ENCODE measurements around the gene ATXN7L2.

Gene ATXN7L2

DNA sequence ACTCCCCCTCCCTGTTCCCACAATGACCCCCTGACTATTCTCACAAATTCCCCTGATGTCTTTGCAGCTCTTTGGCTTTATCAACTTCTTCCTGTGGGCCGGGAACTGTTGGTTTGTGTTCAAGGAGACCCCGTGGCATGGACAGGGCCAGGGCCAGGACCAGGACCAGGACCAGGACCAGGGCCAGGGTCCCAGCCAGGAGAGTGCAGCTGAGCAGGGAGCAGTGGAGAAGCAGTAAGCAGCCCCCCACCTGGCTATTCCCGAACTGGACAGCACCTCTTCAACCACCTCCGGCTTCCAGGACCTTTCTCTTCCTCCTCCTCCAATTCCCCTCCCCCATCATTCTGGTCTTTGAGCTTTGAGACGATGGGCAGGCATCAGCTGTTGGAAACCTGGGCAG is 4.4 kb upstream of the ATXN7L2 start:
- peaks cover 14% of the 10 kb centered on the region for H3K27me3 ChIP-seq (replicated peaks; ENCODE audit: insufficient read depth, low read length)

DNA sequence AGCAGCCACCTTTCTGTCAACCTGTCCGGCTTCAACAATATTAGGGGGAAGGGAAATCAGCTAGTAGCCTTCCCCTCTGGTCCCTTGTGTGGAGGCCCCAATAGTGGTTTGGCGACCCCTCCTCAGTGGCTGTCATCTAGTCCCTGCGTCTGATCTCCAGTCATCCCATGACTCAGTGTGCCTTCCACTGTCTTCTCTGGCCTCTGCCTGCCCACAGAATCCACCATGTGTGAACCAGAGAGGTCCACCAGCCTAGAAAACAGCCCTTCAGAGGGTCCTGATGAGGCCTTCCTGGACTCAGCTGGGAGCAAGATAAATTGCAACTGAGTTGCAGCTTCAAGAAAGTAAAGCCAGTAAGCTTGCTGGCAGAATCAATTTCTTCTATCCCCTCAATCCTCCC is 3.8 kb upstream of the ATXN7L2 start:
- H3K79me2 ChIP-seq (ENCODE audit: low read length) = 0 out of 2 replicates have a peak, but pooled peaks cover 4% of the 10 kb centered on the region
- no peak overlapping the region for H3K4me3 ChIP-seq (ENCODE audit: low read length)
- H3F3A ChIP-seq (ENCODE audit: insufficient read depth, low read length) = no peaks in the 10 kb centered on the region
- no peak overlapping the region for H3K4me2 ChIP-seq (ENCODE audit: low read depth, low read length)
- H3K27me3 ChIP-seq (replicated peaks; ENCODE audit: insufficient read depth, low read length) = peaks cover 10% of the 10 kb centered on the region
- no peaks in the 10 kb centered on the region for H3K36me3 ChIP-seq (replicated peaks; ENCODE audit: insufficient read depth, low read length)
- H3K4me1 ChIP-seq (ENCODE audit: low read length) = no peaks in the 10 kb centered on the region
- H4K20me1 ChIP-seq (ENCODE audit: insufficient read depth, low read length) = no peaks in the 10 kb centered on the region
- H2AFZ ChIP-seq (ENCODE audit: low read length) = no peak overlapping the region
- no peak for DNase-seq
- H3K27ac ChIP-seq (ENCODE audit: low read length) = no peak overlapping the region
- H3K9ac ChIP-seq (ENCODE audit: low read length) = no peak overlapping the region
- no peaks in the 10 kb centered on the region for H3K9me2 ChIP-seq (replicated peaks; ENCODE audit: insufficient read depth, low read length)
- no peak for TF ChIP-seq EZH2phosphoT487 (IDR thresholded peaks at IDR 0.05; ENCODE audit: low read length)
- TF ChIP-seq EZH2 (optimal IDR thresholded peaks at IDR 0.05; ENCODE audit: low read depth, low read length) = no peak
- TF ChIP-seq, protein P1, sequence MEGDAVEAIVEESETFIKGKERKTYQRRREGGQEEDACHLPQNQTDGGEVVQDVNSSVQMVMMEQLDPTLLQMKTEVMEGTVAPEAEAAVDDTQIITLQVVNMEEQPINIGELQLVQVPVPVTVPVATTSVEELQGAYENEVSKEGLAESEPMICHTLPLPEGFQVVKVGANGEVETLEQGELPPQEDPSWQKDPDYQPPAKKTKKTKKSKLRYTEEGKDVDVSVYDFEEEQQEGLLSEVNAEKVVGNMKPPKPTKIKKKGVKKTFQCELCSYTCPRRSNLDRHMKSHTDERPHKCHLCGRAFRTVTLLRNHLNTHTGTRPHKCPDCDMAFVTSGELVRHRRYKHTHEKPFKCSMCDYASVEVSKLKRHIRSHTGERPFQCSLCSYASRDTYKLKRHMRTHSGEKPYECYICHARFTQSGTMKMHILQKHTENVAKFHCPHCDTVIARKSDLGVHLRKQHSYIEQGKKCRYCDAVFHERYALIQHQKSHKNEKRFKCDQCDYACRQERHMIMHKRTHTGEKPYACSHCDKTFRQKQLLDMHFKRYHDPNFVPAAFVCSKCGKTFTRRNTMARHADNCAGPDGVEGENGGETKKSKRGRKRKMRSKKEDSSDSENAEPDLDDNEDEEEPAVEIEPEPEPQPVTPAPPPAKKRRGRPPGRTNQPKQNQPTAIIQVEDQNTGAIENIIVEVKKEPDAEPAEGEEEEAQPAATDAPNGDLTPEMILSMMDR (IDR thresholded peaks at IDR 0.05; ENCODE audit: low read length) = no peak
- H3K9me3 ChIP-seq (replicated peaks; ENCODE audit: insufficient read depth, low read length) = no peaks in the 10 kb centered on the region

More for the DNA sequence above, 4.4 kb upstream of the ATXN7L2 start:
- Histone ChIP-seq H3K9me3 (replicated peaks; ENCODE audit: insufficient read depth, low read length) (no peaks in the 10 kb centered on the region), H4K20me1 (ENCODE audit: insufficient read depth, low read length) (no peaks in the 10 kb centered on the region), H3K4me1 (ENCODE audit: low read length) (no peaks in the 10 kb centered on the region), H3K36me3 (replicated peaks; ENCODE audit: insufficient read depth, low read length) (no peaks in the 10 kb centered on the region), H3K4me3 (ENCODE audit: low read length) (no peak overlapping the region), H3K27ac (ENCODE audit: low read length) (no peak overlapping the region), H3K9me2 (replicated peaks; ENCODE audit: insufficient read depth, low read length) (no peaks in the 10 kb centered on the region), H2AFZ (ENCODE audit: low read length) (no peak overlapping the region), H3K9ac (ENCODE audit: low read length) (no peak overlapping the region), H3K79me2 (ENCODE audit: low read length) (0 out of 2 replicates have a peak, but pooled peaks cover under 1% of the 10 kb centered on the region), H3K4me2 (ENCODE audit: low read depth, low read length) (no peak overlapping the region), H3F3A (ENCODE audit: insufficient read depth, low read length) (no peaks in the 10 kb centered on the region)
- TF ChIP-seq EZH2 (optimal IDR thresholded peaks at IDR 0.05; ENCODE audit: low read depth, low read length) (no peak), EZH2phosphoT487 (IDR thresholded peaks at IDR 0.05; ENCODE audit: low read length) (no peak)
- TF ChIP-seq, protein P1 (IDR thresholded peaks at IDR 0.05; ENCODE audit: low read length) = no peak
- DNase-seq = no peak

DNA sequence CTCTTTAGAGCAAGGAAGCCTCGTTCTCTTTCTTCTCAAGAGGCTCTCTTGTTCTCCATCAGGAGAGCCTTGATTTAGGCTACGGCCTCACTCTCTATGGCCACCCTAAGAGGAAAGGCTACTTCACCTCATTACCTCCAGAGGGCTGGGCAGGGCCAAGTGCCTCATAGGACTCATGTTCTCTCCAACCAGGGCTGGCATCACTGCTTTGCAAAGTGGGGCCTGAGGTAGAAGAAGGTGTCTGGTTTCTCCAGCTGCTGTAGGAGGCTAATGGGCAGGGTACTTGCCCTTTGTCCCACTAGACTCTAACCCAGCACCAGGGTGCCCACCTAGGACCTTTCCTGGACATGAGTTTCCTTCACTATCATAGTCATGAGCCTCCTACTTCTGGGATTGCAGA is 2.1 kb upstream of the ATXN7L2 start:
- Histone ChIP-seq H3K36me3 (replicated peaks; ENCODE audit: insufficient read depth, low read length) (no peaks in the 10 kb centered on the region), H4K20me1 (ENCODE audit: insufficient read depth, low read length) (no peaks in the 10 kb centered on the region), H3K9ac (ENCODE audit: low read length) (no peak overlapping the region), H3K27ac (ENCODE audit: low read length) (no peak overlapping the region), H3K79me2 (ENCODE audit: low read length) (0 out of 2 replicates have a peak, but pooled peaks cover 4% of the 10 kb centered on the region), H3K4me1 (ENCODE audit: low read length) (no peaks in the 10 kb centered on the region), H3K27me3 (replicated peaks; ENCODE audit: insufficient read depth, low read length) (no peaks in the 10 kb centered on the region; the same call in 1 of the 2 replicates), H2AFZ (ENCODE audit: low read length) (no peak overlapping the region), H3K9me3 (replicated peaks; ENCODE audit: insufficient read depth, low read length) (no peaks in the 10 kb centered on the region), H3K4me3 (ENCODE audit: low read length) (no peak overlapping the region), H3F3A (ENCODE audit: insufficient read depth, low read length) (no peaks in the 10 kb centered on the region), H3K4me2 (ENCODE audit: low read depth, low read length) (no peak overlapping the region), H3K9me2 (replicated peaks; ENCODE audit: insufficient read depth, low read length) (no peaks in the 10 kb centered on the region)
- DNase-seq = no peak
- no peak for TF ChIP-seq EZH2 (optimal IDR thresholded peaks at IDR 0.05; ENCODE audit: low read depth, low read length)
- TF ChIP-seq, protein P1 (IDR thresholded peaks at IDR 0.05; ENCODE audit: low read length) = no peak
- TF ChIP-seq EZH2phosphoT487 (IDR thresholded peaks at IDR 0.05; ENCODE audit: low read length) = no peak

Data from MM.1S (cell line).